HUES48 (cell line): ENCODE results near the gene UBE2D4.
"Not testable (repeated sequence)": the region's sequence is repeated elsewhere in the genome, so short reads cannot be mapped to it uniquely, and the experiment has no call there.

ENCODE experiments used
- H3K27ac ChIP-seq: one replicate; pipeline ENCODE4 v1.7.0; 2013; ENCODE audit warnings: low read depth, low read length, inconsistent platforms
- H3K27me3 ChIP-seq: 2 replicates; pipeline ENCODE4 v1.6.1; 2013; ENCODE audit warnings: mild to moderate bottlenecking, low read length; ENCODE audit not compliant: control insufficient read depth, insufficient read depth
- H3K36me3 ChIP-seq: 2 replicates; pipeline ENCODE4 v1.6.1; 2013; ENCODE audit warnings: low read length; ENCODE audit not compliant: control insufficient read depth, insufficient read depth
- H3K4me1 ChIP-seq: 2 replicates; pipeline ENCODE4 v1.6.1; 2013; ENCODE audit warnings: mild to moderate bottlenecking, low read length; ENCODE audit not compliant: control insufficient read depth, insufficient read depth
- H3K4me3 ChIP-seq: 2 replicates; pipeline ENCODE4 v1.5.1; 2013; ENCODE audit warnings: mild to moderate bottlenecking, low read depth, low read length
- H3K9ac ChIP-seq: 2 replicates; pipeline ENCODE4 v1.6.1; 2013; ENCODE audit warnings: mild to moderate bottlenecking, low read depth, low read length, moderate library complexity
- H3K9me3 ChIP-seq: 2 replicates; pipeline ENCODE4 v1.6.1; 2013; ENCODE audit warnings: low read length; ENCODE audit not compliant: control insufficient read depth, insufficient read depth

UBE2D4 gene

GRCh38 chr7:43994681-43995080 lies 68.4 kb downstream of the UBE2D4 start:
- H3K9me3 ChIP-seq, H3K36me3 ChIP-seq, H3K27me3 ChIP-seq, H3K27ac ChIP-seq, H3K9ac ChIP-seq, H3K4me3 ChIP-seq, H3K4me1 ChIP-seq: not testable (repeated sequence)

GRCh38 chr7:43997532-43997931 lies 71.3 kb downstream of the UBE2D4 start, which contains the start of gene SPDYE1:
Gene SPDYE1 (plus strand): TSS chr7:43997897. CDS start chr7:43999950, 2,053 bp downstream.
- H3K9ac ChIP-seq, H3K4me1 ChIP-seq, H3K27ac ChIP-seq, H3K4me3 ChIP-seq, H3K9me3 ChIP-seq, H3K27me3 ChIP-seq, H3K36me3 ChIP-seq: not testable (repeated sequence)
